Esophagus muscularis mucosa (tissue), 4 donors: ENCODE measurements around the gene SLX4. TPM values are rescaled to one million over a fixed set of nuclear protein-coding genes. Genes with fewer than 3 reads are reported as not detected.

Experiments used
- DNase-seq: peaks from one replicate; pipeline ENCODE4 v3.0.0-alpha.2; 2017; ENCODE audit errors: extremely low spot score
- H3K27ac ChIP-seq, 4 donors: fragments of 200-600 bp; sonication (generic); replicated peaks in 1 of 4; 1 replicate in 3 of 4; 2 replicates in 1 of 4; pipeline ENCODE4 v1.5.1; 2016 to 2019; ENCODE audit warnings: mild to moderate bottlenecking in 1 of 4
- H3K27me3 ChIP-seq, 4 donors: fragments of 200-600 bp; sonication (generic); one replicate each; pipeline versions ENCODE4 v1.5.1 to v1.6.0; 2016 to 2019
- H3K36me3 ChIP-seq, 4 donors: fragments of 200-600 bp; sonication (generic); one replicate each; pipeline ENCODE4 v1.5.1; 2016 to 2019
- H3K4me1 ChIP-seq, 4 donors: fragments of 200-600 bp; sonication (generic); one replicate each; pipeline ENCODE4 v1.5.1; 2016 to 2019
- H3K4me3 ChIP-seq, 4 donors: fragments of 200-600 bp; sonication (generic); 1 replicate in 2 of 4; 2 replicates in 2 of 4; pipeline ENCODE4 v1.5.1; 2016 to 2019; ENCODE audit warnings: mild to moderate bottlenecking in 4 of 4, moderate library complexity in 1 of 4
- H3K9me3 ChIP-seq, 4 donors: fragments of 200-600 bp; sonication (generic); 1 replicate in 3 of 4; 2 replicates in 1 of 4; pipeline ENCODE4 v1.5.1; 2016 to 2019
- EP300 ChIP-seq: sonication (generic); formaldehyde crosslinking; IDR thresholded peaks from one replicate; pipeline ENCODE4 v1.6.1; 2017; ENCODE audit warnings: antibody characterized with exemption
- POLR2A ChIP-seq: fragments of 450-650 bp; IDR thresholded peaks from one replicate; pipeline ENCODE4 v1.6.1; 2017; ENCODE audit warnings: antibody characterized with exemption, moderate library complexity, mild to moderate bottlenecking, low read depth
- POLR2AphosphoS5 ChIP-seq, 2 donors: sonication (generic); formaldehyde crosslinking; IDR thresholded peaks; one replicate each; pipeline ENCODE4 v1.6.1; 2017; ENCODE audit warnings: antibody characterized with exemption in 2 of 2
- WGBS: methylation state at CpG from one replicate; pipeline ENCODE4 v1.1.5; 2018; 5-methylcytosine and 5-hydroxymethylcytosine counted together
- intact Hi-C: fragments of 100-400 bp; cut with DNase I; formaldehyde crosslinking; loops from one replicate; pipeline ENCODE4 v1.15.1; 2023
- total RNA-seq, 4 donors: library from RNA; depleted of rRNA; stranded (reverse); fragments of >200 nt; gene quantifications; one replicate each; pipeline versions ENCODE4 v1.1.0 to v1.2.1, GENCODE V29; 2016
- TF ChIP-seq, protein P1 (sequence below), 3 experiments: fragments of 200-600 bp in 2 of 3; fragments of 450-650 bp in 1 of 3; sonication (generic) in 2 of 3; IDR thresholded peaks; one replicate each; pipeline ENCODE4 v1.5.1; 2017 to 2019; ENCODE audit warnings: antibody characterized with exemption in 3 of 3, mild to moderate bottlenecking in 2 of 3, moderate library complexity in 1 of 3

Gene SLX4
- total RNA-seq, 4 donors from 2014 or later, result 3.0 to 5.8 (median 3.9) TPM

DNA sequence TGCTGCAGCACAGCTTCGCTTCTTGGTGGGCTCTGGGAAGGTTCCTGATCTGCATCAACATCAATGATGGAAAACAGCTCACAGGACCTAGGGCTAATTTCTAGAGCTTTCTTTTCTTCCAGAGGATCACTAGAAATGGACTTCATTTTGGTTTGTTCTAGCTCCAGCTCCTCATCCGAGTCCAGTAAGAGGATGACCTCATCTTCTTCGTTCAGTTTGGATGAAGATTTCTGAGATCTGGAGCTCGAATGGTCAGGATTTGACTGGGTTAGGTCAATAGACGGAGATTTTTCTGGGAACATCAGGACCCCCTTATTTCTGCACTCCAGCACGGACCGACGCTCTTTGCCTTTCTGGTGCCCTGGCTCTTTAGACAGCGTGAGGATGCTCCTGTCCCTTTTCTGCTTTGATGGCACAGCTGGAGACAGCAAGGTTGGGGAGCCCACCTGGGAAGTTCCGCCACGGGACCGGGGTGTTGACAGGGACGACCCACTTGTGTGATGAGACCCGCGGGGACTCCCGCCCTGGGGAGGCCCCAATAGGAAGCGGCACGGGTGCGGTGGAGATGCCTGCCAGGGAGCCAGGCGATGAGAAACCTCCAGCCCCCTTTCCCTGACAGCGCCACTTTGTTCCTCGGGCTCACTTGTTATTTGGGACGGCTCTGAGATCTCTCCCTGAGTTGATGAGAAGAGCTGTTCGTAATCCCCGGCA, 21.3 kb downstream of the SLX4 start:
- Histone ChIP-seq H3K27ac (no peak overlapping the region), H3K4me1 (no peaks in the 10 kb centered on the region), H3K4me3 (no peak overlapping the region), H3K27me3 (no peaks in the 10 kb centered on the region), H3K9me3 (no peaks in the 10 kb centered on the region), H3K36me3 (peaks cover 0 to 67% (median 31%) of the 10 kb centered on the region in 4 donors)
- no peak for DNase-seq
- no peak for TF ChIP-seq EP300
- TF ChIP-seq POLR2AphosphoS5 (IDR thresholded peaks at IDR 0.05), result no peak
- no peak for TF ChIP-seq POLR2A
- TF ChIP-seq, protein P1, sequence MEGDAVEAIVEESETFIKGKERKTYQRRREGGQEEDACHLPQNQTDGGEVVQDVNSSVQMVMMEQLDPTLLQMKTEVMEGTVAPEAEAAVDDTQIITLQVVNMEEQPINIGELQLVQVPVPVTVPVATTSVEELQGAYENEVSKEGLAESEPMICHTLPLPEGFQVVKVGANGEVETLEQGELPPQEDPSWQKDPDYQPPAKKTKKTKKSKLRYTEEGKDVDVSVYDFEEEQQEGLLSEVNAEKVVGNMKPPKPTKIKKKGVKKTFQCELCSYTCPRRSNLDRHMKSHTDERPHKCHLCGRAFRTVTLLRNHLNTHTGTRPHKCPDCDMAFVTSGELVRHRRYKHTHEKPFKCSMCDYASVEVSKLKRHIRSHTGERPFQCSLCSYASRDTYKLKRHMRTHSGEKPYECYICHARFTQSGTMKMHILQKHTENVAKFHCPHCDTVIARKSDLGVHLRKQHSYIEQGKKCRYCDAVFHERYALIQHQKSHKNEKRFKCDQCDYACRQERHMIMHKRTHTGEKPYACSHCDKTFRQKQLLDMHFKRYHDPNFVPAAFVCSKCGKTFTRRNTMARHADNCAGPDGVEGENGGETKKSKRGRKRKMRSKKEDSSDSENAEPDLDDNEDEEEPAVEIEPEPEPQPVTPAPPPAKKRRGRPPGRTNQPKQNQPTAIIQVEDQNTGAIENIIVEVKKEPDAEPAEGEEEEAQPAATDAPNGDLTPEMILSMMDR (IDR thresholded peaks at IDR 0.05), result no peak
- 93% methylated on average over 25 of the region's 25 CpGs for WGBS
- intact Hi-C loops, result no loop called here

DNA sequence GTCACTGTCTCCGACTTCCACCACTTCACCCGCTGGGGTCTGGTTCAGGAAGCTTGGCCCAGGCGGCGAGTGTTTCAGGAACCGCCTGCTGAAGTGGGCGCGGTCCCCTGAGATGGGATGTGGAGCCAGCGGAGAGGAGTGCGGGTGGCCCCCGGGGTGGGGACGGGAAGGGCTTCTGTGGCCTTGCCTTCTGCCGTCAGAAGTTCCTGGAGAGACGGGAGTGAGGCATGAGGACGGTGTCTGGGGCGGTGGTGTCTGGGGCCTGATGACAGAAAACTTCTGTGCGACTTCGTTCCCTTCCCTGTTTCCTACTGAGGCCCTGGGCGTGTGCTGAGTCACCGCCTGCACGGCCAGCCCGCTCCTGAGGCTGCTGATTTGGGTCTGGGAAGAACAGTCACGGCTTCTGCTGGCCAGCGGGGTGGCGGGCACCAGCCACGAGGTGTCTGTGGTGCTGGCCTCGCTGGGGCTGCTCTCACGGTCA, 21.9 kb downstream of the SLX4 start:
- Histone ChIP-seq H3K9me3 (no peaks in the 10 kb centered on the region), H3K36me3 (peaks cover under 1 to 65% (median 32%) of the 10 kb centered on the region in 4 donors), H3K4me1 (no peaks in the 10 kb centered on the region), H3K4me3 (no peak overlapping the region), H3K27me3 (no peaks in the 10 kb centered on the region), H3K27ac (no peak overlapping the region)
- 77% methylated on average over 24 of the region's 27 CpGs for WGBS
- TF ChIP-seq EP300, result no peak
- no peak for TF ChIP-seq POLR2AphosphoS5 (IDR thresholded peaks at IDR 0.05)
- TF ChIP-seq, protein P1 (IDR thresholded peaks at IDR 0.05), result no peak
- TF ChIP-seq POLR2A, result no peak
- intact Hi-C loops, result no loop called here
- no peak for DNase-seq

DNA sequence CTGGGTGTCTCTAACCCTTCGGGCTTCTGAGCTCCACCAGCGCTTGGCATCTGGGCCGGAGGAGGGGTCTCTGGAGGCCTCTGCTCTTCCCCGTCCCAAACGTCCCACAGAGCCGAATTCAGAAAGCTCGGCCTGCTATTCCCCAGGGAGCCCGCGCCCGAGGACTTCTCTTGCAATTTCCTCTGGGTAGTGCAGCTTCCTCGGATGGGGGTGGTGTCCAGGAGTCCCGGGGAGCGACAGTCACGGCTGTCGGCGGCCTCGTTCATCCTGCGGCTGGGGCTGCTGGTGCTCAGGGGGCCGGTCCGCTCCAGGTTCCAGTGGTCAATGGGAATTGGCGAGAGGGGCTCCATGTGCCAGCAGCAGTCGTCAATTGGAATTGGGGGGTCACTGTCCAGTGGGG, 22.4 kb downstream of the SLX4 start:
- TF ChIP-seq, protein P1 (IDR thresholded peaks at IDR 0.05), result no peak
- TF ChIP-seq EP300 (no peak), POLR2AphosphoS5 (IDR thresholded peaks at IDR 0.05) (no peak), POLR2A (no peak)
- Histone ChIP-seq H3K9me3 (no peaks in the 10 kb centered on the region), H3K4me3 (no peak overlapping the region), H3K36me3 (peaks cover 5 to 65% (median 37%) of the 10 kb centered on the region in 4 donors), H3K4me1 (no peaks in the 10 kb centered on the region), H3K27me3 (no peaks in the 10 kb centered on the region), H3K27ac (no peak overlapping the region)
- intact Hi-C loops, result no loop called here
- WGBS, result 82% methylated on average over 18 of the region's 22 CpGs
- no peak for DNase-seq

DNA sequence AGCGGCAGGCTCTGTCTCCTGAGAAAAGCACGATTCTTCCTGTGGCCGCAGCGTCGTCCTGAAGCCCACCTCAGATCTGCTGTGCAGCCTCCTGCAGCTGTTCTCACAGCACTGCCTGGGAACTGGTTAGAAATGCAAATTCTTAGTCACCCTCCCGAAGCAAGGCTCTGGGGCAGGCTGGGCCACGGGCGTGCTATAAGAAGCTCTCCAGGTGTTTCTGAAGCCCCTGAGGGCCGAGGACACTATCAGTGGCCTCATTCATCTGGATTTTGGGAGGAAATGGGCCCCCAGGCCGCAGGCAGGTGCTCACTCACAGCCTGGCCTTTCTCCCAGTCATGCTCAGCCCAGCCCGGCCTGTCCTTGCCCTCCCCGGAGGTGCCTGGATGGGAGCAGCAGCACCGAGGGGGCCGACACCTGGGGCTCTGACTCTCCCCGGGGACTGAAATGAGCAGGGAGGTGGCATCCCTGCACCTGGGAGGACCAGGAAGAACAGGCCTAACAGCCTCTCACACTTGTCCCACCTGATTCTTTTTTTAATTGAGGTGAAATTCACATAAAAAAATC, 23.8 kb downstream of the SLX4 start:
- Histone ChIP-seq H3K27me3 (no peaks in the 10 kb centered on the region), H3K4me3 (no peak overlapping the region), H3K27ac (no peak overlapping the region), H3K4me1 (no peaks in the 10 kb centered on the region), H3K9me3 (no peaks in the 10 kb centered on the region), H3K36me3 (peaks cover 5 to 74% (median 46%) of the 10 kb centered on the region in 4 donors)
- intact Hi-C loops, result no loop called here
- 93% methylated on average over 9 of the region's 15 CpGs for WGBS
- no peak for DNase-seq
- no peak for TF ChIP-seq EP300
- TF ChIP-seq POLR2A, result no peak
- TF ChIP-seq, protein P1 (IDR thresholded peaks at IDR 0.05), result no peak
- no peak for TF ChIP-seq POLR2AphosphoS5 (IDR thresholded peaks at IDR 0.05)
